ENCODE data around the gene CHCT1. TPM values are rescaled to one million over a fixed set of nuclear protein-coding genes. Genes with fewer than 3 reads are reported as not detected.

CHCT1 gene
- total RNA-seq, 2 donors from 2014 or later: not detected

DNA sequence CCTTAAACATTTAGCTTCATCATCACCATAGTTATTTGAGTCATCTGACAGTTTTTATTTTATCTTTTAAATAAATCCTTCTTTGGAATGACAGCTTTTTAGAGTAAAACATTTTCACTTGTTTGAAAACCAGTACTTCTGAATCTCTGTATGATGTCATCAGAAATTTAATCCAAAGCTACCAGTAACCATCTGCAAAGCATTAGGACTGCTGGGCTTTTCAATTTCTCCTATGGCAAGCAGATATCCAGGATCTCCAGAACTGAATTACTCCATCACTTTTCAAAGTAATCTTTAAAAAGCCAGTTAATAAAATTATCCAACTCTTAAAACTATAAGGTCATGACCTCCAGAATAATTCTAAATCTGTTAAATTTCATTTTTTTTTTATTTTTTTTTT, 51.5 kb downstream of the CHCT1 start:
- no peak overlapping the region for H3K27ac ChIP-seq
- H3K27me3 ChIP-seq: no peaks in the 10 kb centered on the region
- TF ChIP-seq, protein P1, sequence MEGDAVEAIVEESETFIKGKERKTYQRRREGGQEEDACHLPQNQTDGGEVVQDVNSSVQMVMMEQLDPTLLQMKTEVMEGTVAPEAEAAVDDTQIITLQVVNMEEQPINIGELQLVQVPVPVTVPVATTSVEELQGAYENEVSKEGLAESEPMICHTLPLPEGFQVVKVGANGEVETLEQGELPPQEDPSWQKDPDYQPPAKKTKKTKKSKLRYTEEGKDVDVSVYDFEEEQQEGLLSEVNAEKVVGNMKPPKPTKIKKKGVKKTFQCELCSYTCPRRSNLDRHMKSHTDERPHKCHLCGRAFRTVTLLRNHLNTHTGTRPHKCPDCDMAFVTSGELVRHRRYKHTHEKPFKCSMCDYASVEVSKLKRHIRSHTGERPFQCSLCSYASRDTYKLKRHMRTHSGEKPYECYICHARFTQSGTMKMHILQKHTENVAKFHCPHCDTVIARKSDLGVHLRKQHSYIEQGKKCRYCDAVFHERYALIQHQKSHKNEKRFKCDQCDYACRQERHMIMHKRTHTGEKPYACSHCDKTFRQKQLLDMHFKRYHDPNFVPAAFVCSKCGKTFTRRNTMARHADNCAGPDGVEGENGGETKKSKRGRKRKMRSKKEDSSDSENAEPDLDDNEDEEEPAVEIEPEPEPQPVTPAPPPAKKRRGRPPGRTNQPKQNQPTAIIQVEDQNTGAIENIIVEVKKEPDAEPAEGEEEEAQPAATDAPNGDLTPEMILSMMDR (IDR thresholded peaks at IDR 0.05): no peak
- H3K36me3 ChIP-seq: no peaks in the 10 kb centered on the region
- no peak for DNase-seq
- no peaks in the 10 kb centered on the region for H3K9me3 ChIP-seq
- H3K4me1 ChIP-seq: no peaks in the 10 kb centered on the region
- intact Hi-C loops (cut with DNase I): no loop called here
- no peak overlapping the region for H3K4me3 ChIP-seq
- no peak overlapping the region for H3K9ac ChIP-seq (ENCODE audit: low read depth in 2 of 2, low read length in 2 of 2)

Other genes starting within 250 kb of the CHCT1 start
- 10 to 100 TPM; 28.9 to 52.1 TPM for gene USP32, start 30.4 kb upstream of the CHCT1 start, total RNA-seq
- 10 to 100 TPM; 26.7 to 42.0 TPM for gene APPBP2, start 103.8 kb downstream of the CHCT1 start, total RNA-seq
- gene PPM1D, start 177.7 kb downstream of the CHCT1 start, total RNA-seq: 10 to 100 TPM; 21.2 to 22.8 TPM